Measurements from ENCODE around the gene BUB1B.

BUB1B gene

DNA sequence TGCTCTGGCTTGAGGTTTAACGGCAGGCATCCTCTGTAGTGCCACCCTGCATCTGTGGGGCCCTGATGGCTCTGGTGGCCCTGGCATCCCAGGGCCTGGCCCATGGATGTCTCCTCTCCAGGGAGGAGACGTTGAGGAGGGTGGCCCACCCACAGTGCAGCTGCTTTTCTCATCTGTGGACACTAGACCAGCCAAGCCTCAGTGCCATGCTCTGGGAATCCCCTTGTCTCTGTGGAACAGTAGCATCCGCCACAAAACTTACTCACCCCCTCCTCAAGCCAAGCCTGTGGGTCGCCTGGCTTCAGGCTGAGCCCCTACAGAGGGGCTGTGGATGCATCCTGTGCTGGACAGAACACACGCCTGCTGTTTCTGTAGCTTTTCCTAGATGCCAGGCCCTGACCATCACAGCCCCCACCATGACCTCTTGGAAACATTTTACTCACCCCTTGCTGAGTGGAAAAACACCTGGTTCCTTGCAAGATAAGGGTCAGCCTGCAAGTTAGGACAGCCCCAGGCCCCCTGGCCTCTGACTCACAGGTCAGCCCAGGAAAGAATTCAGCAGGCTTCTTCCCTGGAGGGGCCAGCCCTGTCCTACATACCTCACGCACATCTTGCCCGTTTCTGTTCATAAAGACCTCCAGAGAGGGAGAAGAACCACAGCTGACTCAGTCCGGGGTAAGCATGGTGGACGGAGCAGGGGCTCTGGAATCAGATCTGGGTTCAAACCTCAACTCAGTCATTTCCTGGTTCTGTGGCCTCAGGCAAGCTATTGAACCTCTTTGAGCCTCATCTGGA is 97.0 kb downstream of the BUB1B start:
- H3K4me3 ChIP-seq (ENCODE audit: control insufficient read depth, low read depth, low read length): no peak overlapping the region
- DNase-seq (ENCODE audit: low read depth): no peak
- TF ChIP-seq, protein P1, sequence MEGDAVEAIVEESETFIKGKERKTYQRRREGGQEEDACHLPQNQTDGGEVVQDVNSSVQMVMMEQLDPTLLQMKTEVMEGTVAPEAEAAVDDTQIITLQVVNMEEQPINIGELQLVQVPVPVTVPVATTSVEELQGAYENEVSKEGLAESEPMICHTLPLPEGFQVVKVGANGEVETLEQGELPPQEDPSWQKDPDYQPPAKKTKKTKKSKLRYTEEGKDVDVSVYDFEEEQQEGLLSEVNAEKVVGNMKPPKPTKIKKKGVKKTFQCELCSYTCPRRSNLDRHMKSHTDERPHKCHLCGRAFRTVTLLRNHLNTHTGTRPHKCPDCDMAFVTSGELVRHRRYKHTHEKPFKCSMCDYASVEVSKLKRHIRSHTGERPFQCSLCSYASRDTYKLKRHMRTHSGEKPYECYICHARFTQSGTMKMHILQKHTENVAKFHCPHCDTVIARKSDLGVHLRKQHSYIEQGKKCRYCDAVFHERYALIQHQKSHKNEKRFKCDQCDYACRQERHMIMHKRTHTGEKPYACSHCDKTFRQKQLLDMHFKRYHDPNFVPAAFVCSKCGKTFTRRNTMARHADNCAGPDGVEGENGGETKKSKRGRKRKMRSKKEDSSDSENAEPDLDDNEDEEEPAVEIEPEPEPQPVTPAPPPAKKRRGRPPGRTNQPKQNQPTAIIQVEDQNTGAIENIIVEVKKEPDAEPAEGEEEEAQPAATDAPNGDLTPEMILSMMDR (IDR thresholded peaks at IDR 0.05; ENCODE audit: control insufficient read depth, insufficient read depth, low read depth, low read length, missing control alignments): no peak

DNA sequence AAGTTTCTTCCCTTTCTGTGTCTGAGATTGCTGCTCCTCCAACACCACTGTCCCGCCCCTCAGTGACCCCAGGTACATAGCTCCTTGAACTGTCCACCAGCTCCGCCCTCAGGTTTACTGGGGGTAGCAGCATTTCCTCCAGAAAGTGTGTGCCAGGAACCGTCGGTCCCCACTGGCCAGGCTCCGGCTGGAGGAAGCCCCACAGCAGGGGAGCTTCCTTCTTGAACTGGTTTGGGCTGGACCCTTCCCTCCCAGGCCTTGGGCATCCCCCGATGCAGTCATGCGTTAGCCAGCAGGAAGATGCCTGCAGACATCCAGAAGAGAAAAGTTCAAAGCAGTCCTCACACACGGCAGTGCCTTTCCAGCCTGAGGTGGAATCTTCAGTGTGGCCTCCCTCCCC is 97.7 kb downstream of the BUB1B start:
- TF ChIP-seq, protein P1 (IDR thresholded peaks at IDR 0.05; ENCODE audit: control insufficient read depth, insufficient read depth, low read depth, low read length, missing control alignments): no peak
- no peak overlapping the region for H3K4me3 ChIP-seq (ENCODE audit: control insufficient read depth, low read depth, low read length)
- no peak for DNase-seq (ENCODE audit: low read depth)

DNA sequence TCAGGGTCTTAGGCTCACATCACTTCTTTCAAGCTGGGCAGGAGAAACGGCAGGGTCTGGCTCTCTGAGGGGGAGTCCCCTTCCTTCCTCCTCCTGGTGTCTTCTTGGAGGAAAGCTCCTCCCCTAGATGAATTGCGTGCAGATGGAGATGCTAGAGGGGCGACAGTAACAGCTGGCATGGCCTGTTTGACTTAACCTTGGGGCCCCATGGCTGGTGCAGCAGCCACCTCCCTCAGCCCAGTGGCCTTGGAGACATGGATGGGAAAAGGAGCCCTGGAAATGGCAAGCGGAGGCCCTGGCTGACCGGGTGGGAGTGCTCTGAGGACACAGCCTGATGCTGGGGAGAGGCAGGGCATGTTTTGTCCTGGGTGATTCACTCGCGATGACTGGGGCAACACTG is 98.2 kb downstream of the BUB1B start:
- no peak for DNase-seq (ENCODE audit: low read depth)
- TF ChIP-seq, protein P1 (IDR thresholded peaks at IDR 0.05; ENCODE audit: control insufficient read depth, insufficient read depth, low read depth, low read length, missing control alignments): no peak
- no peak overlapping the region for H3K4me3 ChIP-seq (ENCODE audit: control insufficient read depth, low read depth, low read length)

DNA sequence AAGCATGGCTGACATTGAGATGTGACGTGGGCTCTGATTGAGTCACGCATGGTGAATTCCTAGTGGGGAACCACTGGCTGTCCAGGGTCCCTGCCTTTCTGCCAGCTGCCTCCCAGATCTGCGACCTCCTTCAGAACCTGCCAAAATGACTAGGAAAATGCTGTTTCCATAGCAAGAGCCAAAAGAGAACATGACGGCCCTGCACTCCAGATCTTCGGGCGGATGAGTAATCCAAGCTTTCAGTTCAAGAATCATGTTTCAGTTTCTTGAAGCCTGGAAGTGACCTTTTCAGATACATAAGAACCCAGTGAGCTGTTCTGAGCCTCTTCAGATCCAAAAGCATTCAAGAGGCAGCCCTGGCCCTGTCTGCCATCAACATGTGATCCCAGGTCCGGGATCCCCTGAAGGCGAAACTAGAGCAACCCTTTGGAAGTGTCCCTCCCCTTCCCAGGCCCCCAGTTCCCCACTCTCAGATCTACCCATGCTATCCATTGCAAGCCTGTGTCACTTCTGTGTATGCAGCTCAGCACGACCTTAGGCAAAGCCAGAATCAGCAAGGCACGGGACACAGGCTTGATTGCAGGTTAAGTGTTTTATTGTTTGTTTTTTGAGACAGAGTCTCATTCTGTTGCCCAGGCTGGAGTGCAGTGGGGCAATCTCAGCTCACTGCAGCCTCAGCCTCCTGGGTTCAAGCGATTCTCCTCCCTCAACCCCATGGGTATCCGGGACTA is 102.3 kb downstream of the BUB1B start:
- DNase-seq (ENCODE audit: low read depth): no peak
- no peak overlapping the region for H3K4me3 ChIP-seq (ENCODE audit: control insufficient read depth, low read depth, low read length)
- TF ChIP-seq, protein P1 (IDR thresholded peaks at IDR 0.05; ENCODE audit: control insufficient read depth, insufficient read depth, low read depth, low read length, missing control alignments): no peak

DNA sequence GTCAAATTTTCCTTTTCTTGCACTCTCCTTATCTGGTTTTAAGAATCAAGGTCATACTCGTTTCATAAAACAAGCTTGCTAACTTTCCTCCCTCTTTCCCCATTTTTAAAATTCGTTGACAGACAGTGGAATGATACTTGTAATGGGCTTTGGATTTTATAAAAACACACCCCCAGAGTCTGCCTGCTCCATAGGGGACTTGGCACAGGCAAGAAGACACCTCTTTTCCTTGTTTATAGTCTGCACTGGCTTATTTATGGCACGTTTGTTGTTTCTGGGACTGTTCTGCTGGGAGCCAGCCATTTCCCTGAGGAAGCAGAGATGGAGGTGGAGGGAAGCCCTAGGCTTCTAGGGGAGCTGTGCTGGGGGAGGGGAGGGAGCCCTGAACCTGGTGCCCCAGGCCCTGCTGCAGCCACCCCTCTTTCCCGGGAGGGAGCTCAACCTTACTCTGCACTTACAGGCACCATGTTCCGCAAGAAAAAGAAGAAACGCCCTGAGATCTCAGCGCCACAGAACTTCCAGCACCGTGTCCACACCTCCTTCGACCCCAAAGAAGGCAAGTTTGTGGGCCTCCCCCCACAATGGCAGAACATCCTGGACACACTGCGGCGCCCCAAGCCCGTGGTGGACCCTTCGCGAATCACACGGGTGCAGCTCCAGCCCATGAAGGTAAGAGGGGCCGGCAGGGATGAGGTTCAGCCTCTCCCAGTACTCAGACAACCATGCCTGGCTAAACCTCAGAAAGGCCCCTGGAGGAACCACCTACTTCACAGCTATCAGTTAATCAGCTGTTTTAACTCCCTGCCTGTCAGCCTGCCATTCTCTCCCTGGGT is 103.7 kb downstream of the BUB1B start:
- TF ChIP-seq, protein P1 (IDR thresholded peaks at IDR 0.05; ENCODE audit: control insufficient read depth, insufficient read depth, low read depth, low read length, missing control alignments): no peak
- H3K4me3 ChIP-seq (ENCODE audit: control insufficient read depth, low read depth, low read length): no peak overlapping the region
- DNase-seq (ENCODE audit: low read depth): no peak

DNA sequence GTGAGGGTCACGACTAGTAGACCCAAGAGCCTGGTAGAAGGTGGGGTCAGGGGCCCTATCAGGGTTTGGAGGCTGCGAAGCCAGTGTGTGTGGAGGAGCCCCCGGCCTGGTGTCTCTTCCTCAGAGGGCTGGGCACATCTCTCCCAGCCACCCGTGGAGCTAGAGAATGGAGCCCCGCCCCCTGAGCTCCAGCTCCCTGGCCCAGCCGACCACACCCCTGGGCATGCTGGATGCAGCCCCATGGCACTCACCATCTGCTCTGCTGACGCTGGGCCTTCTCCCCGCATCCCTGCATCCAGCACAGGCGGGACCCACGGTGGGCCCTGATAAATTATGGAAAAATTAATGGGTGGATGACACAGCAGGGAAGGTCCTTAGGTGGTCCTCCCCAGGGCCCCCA is 104.5 kb downstream of the BUB1B start:
- DNase-seq (ENCODE audit: low read depth): no peak
- H3K4me3 ChIP-seq (ENCODE audit: control insufficient read depth, low read depth, low read length): no peak overlapping the region
- TF ChIP-seq, protein P1 (IDR thresholded peaks at IDR 0.05; ENCODE audit: control insufficient read depth, insufficient read depth, low read depth, low read length, missing control alignments): no peak

Measured in AG09309 (cell line).